Prostate gland (tissue), 2 donors: ENCODE data around the gene LINGO1.

Experiments used
- POLR2A ChIP-seq: fragments of 450-650 bp; IDR thresholded peaks from one replicate; pipeline ENCODE4 v1.6.1; 2016; ENCODE audit warnings: antibody characterized with exemption, mild to moderate bottlenecking
- TF ChIP-seq, protein P1 (sequence below), 4 experiments: fragments of 200-600 bp in 2 of 4; fragments of 450-650 bp in 2 of 4; sonication (generic) in 2 of 4; IDR thresholded peaks; 1 replicate in 3 of 4; 2 replicates in 1 of 4; pipeline ENCODE4 v1.5.1; 2016 to 2019; ENCODE audit warnings: antibody characterized with exemption in 4 of 4, mild to moderate bottlenecking in 2 of 4, moderate library complexity in 2 of 4

DNA sequence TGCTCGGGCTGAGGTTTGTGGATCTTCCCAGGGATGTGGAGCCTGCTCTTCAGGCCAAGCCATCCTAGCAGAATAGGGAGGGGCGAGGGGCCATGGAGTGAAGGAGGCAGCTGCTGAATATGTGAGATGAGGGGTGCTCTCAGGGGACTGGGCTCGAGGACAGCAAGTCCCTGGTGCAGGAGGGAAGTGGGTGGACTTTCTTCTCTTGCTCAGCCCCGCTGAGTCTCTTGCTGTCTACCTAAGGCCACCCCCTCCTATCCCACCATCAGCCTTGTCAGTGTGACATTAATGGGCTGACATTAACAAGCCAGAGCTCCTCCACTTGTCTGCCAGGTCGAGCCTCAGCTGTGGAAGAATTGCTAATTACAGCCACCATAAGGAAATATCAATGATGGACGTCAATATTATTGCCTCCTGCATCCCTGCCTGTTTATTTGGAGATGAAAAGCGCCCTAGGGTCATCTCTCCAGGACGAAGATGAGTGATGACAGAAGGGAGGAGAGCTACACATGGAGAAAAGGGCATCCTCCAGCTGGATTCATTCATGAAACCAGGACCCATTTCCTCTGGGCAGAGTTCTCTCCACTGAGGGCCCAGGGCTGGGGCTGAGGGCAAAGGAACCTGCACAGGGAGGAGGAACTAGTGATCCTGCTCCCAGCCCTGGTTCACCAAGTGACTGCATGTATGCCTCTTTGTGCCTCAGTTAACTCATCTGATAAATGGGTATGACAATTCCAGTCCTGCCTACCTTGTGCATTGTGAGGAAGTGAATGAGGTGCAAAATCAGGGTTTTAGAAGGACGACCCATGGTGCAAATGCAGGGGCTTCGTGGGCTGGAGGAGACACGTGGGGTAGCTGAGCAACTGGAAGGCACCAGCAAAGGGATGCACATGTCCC lies 34.9 kb upstream of the LINGO1 start:
- TF ChIP-seq, protein P1, sequence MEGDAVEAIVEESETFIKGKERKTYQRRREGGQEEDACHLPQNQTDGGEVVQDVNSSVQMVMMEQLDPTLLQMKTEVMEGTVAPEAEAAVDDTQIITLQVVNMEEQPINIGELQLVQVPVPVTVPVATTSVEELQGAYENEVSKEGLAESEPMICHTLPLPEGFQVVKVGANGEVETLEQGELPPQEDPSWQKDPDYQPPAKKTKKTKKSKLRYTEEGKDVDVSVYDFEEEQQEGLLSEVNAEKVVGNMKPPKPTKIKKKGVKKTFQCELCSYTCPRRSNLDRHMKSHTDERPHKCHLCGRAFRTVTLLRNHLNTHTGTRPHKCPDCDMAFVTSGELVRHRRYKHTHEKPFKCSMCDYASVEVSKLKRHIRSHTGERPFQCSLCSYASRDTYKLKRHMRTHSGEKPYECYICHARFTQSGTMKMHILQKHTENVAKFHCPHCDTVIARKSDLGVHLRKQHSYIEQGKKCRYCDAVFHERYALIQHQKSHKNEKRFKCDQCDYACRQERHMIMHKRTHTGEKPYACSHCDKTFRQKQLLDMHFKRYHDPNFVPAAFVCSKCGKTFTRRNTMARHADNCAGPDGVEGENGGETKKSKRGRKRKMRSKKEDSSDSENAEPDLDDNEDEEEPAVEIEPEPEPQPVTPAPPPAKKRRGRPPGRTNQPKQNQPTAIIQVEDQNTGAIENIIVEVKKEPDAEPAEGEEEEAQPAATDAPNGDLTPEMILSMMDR (IDR thresholded peaks at IDR 0.05): no peak
- TF ChIP-seq POLR2A: no peak
